GM13977 (cell line): ENCODE data around the gene IQCK.

Experiments used
- DNase-seq: peaks from one replicate; pipeline ENCODE4 v3.0.0; 2012; ENCODE audit warnings: low spot score
- in situ Hi-C: fragments of 300-500 bp; cut with MboI; formaldehyde crosslinking; loops from one replicate; pipeline ENCODE4 v1.12.0; 2022; ENCODE audit warnings: low sequenced_read_pairs, low pct_unique_long_range_greater_than_20kb, mixed read lengths, inconsistent platforms; ENCODE audit not compliant: unreplicated experiment
- TF ChIP-seq, protein P1 (sequence below): IDR thresholded peaks from 2 replicates; pipeline ENCODE4 v1.5.1; 2012; ENCODE audit warnings: mild to moderate bottlenecking, control low read depth; ENCODE audit not compliant: insufficient read depth; ENCODE audit errors: extremely low read depth, missing control alignments

The IQCK gene

GRCh38 chr16:19681637-19682036, 36.4 kb upstream of the IQCK start:
- in situ Hi-C loops = no loop called here
- DNase-seq = no peak
- TF ChIP-seq, protein P1, sequence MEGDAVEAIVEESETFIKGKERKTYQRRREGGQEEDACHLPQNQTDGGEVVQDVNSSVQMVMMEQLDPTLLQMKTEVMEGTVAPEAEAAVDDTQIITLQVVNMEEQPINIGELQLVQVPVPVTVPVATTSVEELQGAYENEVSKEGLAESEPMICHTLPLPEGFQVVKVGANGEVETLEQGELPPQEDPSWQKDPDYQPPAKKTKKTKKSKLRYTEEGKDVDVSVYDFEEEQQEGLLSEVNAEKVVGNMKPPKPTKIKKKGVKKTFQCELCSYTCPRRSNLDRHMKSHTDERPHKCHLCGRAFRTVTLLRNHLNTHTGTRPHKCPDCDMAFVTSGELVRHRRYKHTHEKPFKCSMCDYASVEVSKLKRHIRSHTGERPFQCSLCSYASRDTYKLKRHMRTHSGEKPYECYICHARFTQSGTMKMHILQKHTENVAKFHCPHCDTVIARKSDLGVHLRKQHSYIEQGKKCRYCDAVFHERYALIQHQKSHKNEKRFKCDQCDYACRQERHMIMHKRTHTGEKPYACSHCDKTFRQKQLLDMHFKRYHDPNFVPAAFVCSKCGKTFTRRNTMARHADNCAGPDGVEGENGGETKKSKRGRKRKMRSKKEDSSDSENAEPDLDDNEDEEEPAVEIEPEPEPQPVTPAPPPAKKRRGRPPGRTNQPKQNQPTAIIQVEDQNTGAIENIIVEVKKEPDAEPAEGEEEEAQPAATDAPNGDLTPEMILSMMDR = no peak

- in situ Hi-C loops = no loop called here
- no peak for DNase-seq
- TF ChIP-seq, protein P1 = no peak
Measured at GRCh38 chr16:19683453-19684236, 34.4 kb upstream of the IQCK start.

DNA sequence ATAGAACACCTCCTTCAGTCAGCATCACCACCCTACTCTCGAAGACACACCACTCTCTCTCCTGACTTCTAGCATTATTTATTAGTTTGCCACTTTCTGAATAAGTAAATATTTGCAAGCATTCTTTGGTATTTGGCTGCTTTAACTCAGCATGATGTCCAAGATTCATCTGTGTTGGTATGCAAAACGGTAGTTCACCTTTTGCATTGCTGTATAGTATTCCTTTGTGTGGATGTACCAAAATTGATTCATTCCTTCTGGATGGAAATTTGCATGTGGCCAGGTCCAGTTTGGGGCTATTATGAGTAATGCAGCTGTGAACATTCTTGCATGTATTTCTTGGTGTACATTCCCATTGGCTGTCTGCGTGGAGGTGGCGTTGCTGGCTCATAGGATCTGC, 32.9 kb upstream of the IQCK start:
- in situ Hi-C loops = no loop called here
- DNase-seq = no peak
- TF ChIP-seq, protein P1 = no peak

GRCh38 chr16:19687279-19687678, 30.8 kb upstream of the IQCK start:
- TF ChIP-seq, protein P1 = no peak
- in situ Hi-C loops = no loop called here
- no peak for DNase-seq

- DNase-seq = no peak
- in situ Hi-C loops = no loop called here
- TF ChIP-seq, protein P1 = no peak
Measured at GRCh38 chr16:19688396-19689024, 29.6 kb upstream of the IQCK start.

GRCh38 chr16:19689342-19689741, 28.7 kb upstream of the IQCK start:
- TF ChIP-seq, protein P1 = no peak
- in situ Hi-C loops = no loop called here
- DNase-seq = no peak
